ENCODE results near the gene ARHGAP22.

Gene ARHGAP22

DNA sequence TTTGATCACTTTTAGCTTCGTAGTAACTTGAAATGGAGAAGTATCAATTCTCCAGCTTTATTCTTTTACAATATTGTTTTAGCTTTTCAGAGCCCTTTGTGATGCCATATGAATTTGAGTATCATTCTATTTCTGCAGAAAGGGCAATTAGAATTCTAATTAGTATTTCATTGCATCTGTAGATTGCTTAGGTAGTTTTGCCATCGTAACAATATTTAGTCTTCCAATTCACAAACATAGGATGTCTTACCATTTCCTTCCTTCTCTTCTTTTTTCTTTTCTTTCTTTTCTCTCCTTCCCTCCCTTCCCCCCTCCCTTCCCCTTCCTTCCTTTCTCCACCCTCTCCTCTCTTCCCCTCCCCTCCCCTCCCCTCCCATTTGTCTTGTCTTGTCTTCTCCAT lies 193.4 kb downstream of the ARHGAP22 start:
- no peak for DNase-seq

DNA sequence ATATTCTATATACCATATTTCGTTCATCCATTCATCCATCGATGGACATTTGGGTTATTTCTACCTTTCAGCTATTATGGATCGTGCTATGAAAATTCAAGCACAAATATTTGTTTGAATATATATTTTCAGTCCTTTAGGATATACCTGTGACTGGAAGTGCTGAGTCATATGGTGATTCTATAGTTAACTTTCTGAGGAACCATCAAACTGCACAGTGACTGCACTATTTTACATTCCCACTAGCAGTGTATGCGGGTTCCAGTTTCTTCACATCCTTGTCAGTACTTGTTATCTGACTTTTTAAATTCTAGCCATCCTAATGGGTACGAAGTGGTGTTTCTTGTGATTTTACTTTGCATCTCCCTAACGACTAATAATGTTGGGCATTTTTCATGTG lies 194.4 kb downstream of the ARHGAP22 start:
- no peak for DNase-seq

DNA sequence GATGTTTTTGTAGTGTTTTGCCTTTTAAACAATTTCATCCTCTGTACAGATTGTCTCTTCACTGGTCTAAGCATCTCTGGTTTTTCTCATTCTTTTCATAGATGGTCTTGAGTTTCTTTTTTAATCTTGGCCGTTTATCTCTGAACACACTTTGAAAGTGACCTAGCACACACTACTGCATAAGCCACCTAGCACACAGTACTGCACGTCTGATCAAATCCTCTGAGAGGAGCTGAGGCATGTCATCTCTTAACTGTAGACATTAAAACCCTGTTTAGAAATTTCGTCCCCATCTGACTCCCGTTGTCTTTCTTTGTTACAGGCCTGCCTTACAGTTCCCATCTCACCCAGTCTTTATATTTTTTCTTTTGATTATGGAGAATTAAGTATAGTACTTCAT lies 198.2 kb downstream of the ARHGAP22 start:
- DNase-seq = no peak

DNA sequence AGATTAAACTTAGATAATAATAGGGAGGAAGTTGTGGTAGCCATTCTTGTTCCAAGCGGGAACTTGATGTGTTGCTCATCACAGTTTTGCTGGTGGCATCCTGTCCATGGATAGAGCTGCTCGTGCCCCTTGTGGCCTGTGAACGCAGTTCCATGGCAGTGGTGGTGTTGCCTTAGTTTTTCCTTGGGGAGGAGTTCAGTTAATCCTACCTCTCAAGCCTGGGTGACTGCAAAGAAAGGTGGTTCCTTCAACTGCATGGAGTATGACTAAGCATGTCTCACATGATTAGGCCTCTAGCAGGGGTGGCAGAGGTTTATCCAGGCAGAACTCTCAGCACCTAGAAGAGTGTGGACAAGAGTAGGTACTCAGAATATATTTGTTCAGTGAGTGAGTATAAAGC lies 198.7 kb downstream of the ARHGAP22 start:
- no peak for DNase-seq

DNA sequence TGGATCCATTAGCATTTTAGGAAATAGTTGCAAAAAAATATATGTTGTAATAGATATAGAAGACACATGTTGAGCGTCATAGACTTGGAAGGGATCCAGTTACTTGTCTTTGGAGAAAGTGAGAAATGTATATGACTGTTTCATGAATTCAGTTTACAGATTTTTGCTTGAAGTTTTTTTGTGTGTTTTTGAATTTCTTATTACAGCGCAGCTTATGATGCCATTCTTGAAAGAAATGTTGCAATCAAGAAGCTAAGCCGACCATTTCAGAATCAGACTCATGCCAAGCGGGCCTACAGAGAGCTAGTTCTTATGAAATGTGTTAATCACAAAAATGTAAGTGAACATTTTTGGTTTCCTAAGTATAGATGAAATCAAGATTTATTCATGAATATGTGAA lies 200.2 kb downstream of the ARHGAP22 start:
- DNase-seq = no peak

DNA sequence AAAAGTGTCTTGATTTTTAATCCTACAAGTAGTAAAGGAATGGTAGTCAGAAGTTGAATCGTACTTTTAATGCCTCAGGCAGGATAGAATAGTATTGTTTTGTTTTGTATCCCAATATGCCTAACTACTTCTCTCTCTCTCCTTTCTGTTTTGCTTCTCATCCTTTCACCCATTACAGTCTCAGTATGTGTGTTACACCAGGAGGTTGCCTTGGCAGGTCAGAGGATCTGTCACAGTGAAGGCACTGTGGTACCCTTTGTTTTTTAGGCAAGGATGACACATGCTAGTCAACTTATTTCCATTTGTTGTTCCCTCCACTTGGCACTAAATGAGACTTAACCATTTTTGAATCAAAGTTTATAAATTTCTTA lies 204.0 kb downstream of the ARHGAP22 start:
- DNase-seq = no peak

DNA sequence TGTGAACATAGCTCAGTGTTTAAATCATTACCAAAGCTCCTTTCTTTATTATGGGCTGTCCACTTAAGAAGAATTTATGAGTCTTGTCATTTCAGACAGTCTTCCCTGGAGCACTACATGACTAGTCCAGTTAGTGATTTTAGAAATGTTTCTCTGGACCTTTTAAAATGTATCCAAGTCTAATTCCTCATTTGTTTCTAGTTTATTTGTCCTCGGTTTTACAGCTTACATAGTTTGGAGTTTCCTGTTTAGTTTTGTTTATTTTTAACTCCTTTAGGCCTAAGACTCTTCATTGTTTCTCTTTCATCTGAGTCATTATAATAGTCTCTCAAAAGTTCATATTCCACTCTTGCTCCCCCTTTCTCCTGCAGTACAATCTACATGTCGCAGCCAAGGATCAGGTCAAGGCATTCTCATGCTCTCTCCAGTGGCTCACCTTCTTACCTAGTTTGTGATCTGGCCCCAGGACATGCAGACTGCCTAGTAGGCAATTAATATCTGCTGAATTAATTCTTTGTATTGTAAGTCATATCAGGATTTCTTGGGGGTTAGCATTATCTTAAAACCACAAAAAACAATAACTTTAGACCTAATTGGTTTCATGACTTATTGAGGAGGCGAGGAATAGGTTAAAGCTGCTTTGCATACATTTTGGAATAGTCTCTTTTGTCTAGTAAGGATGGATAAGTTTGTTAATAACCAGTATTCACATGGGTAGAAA lies 204.6 kb downstream of the ARHGAP22 start:
- no peak for DNase-seq

DNA sequence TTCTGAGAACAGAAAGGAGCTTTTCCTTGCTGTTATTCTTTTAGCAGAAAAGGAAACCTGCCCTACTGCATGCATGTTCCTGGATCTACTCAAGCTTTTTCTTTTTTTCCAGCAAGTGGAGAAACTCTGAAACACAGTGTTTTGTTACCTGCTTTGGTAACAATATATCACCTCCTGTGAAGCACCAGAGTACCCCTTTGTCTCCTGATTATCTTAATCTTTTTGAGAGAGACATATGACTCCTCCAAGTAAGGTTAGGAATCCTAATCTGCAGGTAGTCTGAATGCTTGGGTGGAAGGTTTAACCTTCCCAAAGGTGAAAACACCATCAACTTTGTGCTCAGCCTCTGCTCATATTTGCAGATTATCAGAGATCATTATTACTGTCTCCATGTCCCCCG lies 205.3 kb downstream of the ARHGAP22 start:
- no peak for DNase-seq

DNA sequence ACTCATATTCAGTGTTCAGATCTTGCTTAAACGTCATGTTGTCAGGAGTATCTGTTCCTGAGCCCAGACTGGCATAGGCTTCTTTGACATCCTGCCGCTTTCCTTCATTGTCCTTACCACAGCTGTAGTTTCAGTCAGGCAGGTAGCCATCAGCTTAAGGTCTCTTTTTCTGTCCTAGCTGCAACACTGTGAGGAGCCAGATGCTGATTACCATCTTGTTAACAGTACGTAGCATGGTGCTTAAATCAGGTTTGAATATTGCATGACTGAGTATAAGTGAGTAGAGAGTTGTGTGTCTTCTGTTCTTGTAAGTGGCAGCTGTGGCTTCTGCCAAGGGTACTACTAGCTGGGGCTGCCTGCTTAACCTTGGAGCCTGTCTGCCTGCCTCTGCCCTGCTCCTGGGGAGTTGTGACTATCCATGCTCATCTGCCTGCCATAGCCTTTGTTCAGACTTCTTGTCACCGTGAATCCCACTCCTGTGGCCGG lies 205.8 kb downstream of the ARHGAP22 start:
- no peak for DNase-seq

DNA sequence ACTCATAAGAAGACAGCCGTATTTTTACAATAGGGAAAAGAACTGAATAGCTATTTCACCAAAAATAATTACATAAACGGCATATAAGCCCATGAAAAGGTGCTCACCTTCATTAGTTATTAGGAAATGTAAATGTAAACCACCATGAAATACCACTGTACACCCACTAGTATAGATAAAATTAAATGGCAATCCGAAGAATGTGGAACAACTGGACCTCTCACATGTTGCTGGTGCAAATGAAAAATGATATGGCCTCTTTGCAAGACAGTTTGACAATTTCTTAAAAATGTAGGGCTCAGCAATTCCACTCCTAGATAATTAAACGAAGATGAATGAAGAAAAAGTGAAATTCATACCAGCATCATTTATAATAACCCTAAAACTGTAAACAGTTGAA lies 206.6 kb downstream of the ARHGAP22 start:
- DNase-seq = no peak

Data from stimulated activated CD4-positive, alpha-beta T cell treated with anti-CD3 and anti-CD28 coated beads, Interleukin-4, amount 100 ng/mL, for 4 hours (primary cell).